GM12878 (cell line): ENCODE results near the gene KIF5A. TPM values are rescaled to one million over a fixed set of nuclear protein-coding genes. Genes with fewer than 3 reads are reported as not detected.
A peak's percentile ranks its signal among the peaks of the same experiment; 100 is the strongest.

Experiments used
- ATF7 ChIP-seq: fragments of 450-650 bp; IDR thresholded peaks from 2 replicates; pipeline ENCODE4 v1.6.1; 2016; ENCODE audit warnings: low read depth, mild to moderate bottlenecking
- CUX1 ChIP-seq: IDR thresholded peaks from 2 replicates; pipeline ENCODE4 v1.6.1; 2012; ENCODE audit warnings: improper control_type of control experiment, low read depth, low read length; ENCODE audit not compliant: insufficient replicate concordance
- ELK1 ChIP-seq: IDR thresholded peaks from 2 replicates; pipeline ENCODE4 v1.6.1; 2012; ENCODE audit warnings: low read depth, low read length, improper control_type of control experiment
- NFYB ChIP-seq: IDR thresholded peaks from 2 replicates; pipeline ENCODE4 v1.6.1; 2011; ENCODE audit warnings: low read depth, mild to moderate bottlenecking, low read length, improper control_type of control experiment, moderate library complexity; ENCODE audit not compliant: insufficient read depth
- polyA plus RNA-seq, 11 experiments: library from polyadenylated mRNA; depleted of rRNA in 4 of 11; unstranded in 6 of 11; stranded (reverse) in 5 of 11; fragments of >200 nt; fragmentation: Nextera tagmentation in 4 of 11; fragmentation: Illumina TruSeq in 1 of 11; extraction: Ambion mirVana in 4 of 11; extraction: Trizol in 1 of 11; gene quantifications; 1 replicate in 1 of 11; 2 replicates in 10 of 11; pipeline versions ENCODE4 v1.2.1 to v1.2.3, GENCODE V29; 2011 to 2016; ENCODE audit warnings: inconsistent platforms in 2 of 11, missing spikeins in 2 of 11, low read depth in 1 of 11
- total RNA-seq, 4 experiments: library from RNA; depleted of rRNA in 3 of 4; stranded (reverse); fragments of >200 nt in 3 of 4; fragmentation: Illumina TruSeq in 1 of 4; extraction: Trizol in 1 of 4; gene quantifications; 2 replicates each; pipeline versions ENCODE4 v1.2.1 to v1.2.3, GENCODE V29; 2013 to 2021
- TF ChIP-seq, protein P1 (sequence below): fragments of 450-650 bp; IDR thresholded peaks from 2 replicates; pipeline ENCODE4 v1.6.1; 2017; ENCODE audit warnings: mild to moderate bottlenecking
- TF ChIP-seq, protein P2 (sequence below): fragments of 150-350 bp; IDR thresholded peaks from 2 replicates; pipeline ENCODE4 v1.6.1; 2014; ENCODE audit warnings: mild to moderate bottlenecking, low read depth, low read length
- TF ChIP-seq, protein P3 (sequence below): fragments of 450-650 bp; formaldehyde crosslinking; IDR thresholded peaks from 2 replicates; pipeline ENCODE4 v1.4.0; 2020; ENCODE audit warnings: mild to moderate bottlenecking, moderate library complexity

Gene KIF5A
- total and polyA plus RNA-seq, 10 of the 15 experiments (the other 5 are each of a cell fraction or from before 2014, with no cell fraction given), result 0.35 to 2.9 (median 0.97) TPM

GRCh38 chr12:57590864-57591781, 41.3 kb downstream of the KIF5A start, which contains the start of gene PIP4K2C (continued):
- no peak for TF ChIP-seq ATF7
- TF ChIP-seq, protein P1, sequence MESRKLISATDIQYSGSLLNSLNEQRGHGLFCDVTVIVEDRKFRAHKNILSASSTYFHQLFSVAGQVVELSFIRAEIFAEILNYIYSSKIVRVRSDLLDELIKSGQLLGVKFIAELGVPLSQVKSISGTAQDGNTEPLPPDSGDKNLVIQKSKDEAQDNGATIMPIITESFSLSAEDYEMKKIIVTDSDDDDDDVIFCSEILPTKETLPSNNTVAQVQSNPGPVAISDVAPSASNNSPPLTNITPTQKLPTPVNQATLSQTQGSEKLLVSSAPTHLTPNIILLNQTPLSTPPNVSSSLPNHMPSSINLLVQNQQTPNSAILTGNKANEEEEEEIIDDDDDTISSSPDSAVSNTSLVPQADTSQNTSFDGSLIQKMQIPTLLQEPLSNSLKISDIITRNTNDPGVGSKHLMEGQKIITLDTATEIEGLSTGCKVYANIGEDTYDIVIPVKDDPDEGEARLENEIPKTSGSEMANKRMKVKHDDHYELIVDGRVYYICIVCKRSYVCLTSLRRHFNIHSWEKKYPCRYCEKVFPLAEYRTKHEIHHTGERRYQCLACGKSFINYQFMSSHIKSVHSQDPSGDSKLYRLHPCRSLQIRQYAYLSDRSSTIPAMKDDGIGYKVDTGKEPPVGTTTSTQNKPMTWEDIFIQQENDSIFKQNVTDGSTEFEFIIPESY, result no peak
- TF ChIP-seq, protein P2, sequence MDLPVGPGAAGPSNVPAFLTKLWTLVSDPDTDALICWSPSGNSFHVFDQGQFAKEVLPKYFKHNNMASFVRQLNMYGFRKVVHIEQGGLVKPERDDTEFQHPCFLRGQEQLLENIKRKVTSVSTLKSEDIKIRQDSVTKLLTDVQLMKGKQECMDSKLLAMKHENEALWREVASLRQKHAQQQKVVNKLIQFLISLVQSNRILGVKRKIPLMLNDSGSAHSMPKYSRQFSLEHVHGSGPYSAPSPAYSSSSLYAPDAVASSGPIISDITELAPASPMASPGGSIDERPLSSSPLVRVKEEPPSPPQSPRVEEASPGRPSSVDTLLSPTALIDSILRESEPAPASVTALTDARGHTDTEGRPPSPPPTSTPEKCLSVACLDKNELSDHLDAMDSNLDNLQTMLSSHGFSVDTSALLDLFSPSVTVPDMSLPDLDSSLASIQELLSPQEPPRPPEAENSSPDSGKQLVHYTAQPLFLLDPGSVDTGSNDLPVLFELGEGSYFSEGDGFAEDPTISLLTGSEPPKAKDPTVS, result no peak
- TF ChIP-seq, protein P3, sequence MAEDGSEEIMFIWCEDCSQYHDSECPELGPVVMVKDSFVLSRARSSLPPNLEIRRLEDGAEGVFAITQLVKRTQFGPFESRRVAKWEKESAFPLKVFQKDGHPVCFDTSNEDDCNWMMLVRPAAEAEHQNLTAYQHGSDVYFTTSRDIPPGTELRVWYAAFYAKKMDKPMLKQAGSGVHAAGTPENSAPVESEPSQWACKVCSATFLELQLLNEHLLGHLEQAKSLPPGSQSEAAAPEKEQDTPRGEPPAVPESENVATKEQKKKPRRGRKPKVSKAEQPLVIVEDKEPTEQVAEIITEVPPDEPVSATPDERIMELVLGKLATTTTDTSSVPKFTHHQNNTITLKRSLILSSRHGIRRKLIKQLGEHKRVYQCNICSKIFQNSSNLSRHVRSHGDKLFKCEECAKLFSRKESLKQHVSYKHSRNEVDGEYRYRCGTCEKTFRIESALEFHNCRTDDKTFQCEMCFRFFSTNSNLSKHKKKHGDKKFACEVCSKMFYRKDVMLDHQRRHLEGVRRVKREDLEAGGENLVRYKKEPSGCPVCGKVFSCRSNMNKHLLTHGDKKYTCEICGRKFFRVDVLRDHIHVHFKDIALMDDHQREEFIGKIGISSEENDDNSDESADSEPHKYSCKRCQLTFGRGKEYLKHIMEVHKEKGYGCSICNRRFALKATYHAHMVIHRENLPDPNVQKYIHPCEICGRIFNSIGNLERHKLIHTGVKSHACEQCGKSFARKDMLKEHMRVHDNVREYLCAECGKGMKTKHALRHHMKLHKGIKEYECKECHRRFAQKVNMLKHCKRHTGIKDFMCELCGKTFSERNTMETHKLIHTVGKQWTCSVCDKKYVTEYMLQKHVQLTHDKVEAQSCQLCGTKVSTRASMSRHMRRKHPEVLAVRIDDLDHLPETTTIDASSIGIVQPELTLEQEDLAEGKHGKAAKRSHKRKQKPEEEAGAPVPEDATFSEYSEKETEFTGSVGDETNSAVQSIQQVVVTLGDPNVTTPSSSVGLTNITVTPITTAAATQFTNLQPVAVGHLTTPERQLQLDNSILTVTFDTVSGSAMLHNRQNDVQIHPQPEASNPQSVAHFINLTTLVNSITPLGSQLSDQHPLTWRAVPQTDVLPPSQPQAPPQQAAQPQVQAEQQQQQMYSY, result peak; percentile 90
- TF ChIP-seq CUX1, result no peak
- TF ChIP-seq NFYB, result peak; percentile 46; the same call in 1 of the 2 replicates
- TF ChIP-seq ELK1, result no peak
